HepG2 (cell line): ENCODE results near the gene SEC62. TPM values are rescaled to one million over a fixed set of nuclear protein-coding genes. Genes with fewer than 3 reads are reported as not detected.

ENCODE experiments used
- CREBL2 ChIP-seq: sonication (generic); formaldehyde crosslinking; IDR thresholded peaks from 2 replicates; pipeline ENCODE4 v1.8.1; 2023; ENCODE audit warnings: missing genetic modification reagents, mild to moderate bottlenecking, borderline replicate concordance
- ETV6 ChIP-seq: sonication (generic); formaldehyde crosslinking; conservative IDR thresholded peaks from 2 replicates; pipeline ENCODE4 v1.4.0; 2020; ENCODE audit warnings: missing genetic modification reagents
- KDM6A ChIP-seq: IDR thresholded peaks from 2 replicates; pipeline ENCODE4 v1.6.1; 2016; ENCODE audit warnings: low read depth
- NONO ChIP-seq, 2 experiments: fragments of 450-650 bp in 1 of 2; sonication (generic) in 1 of 2; formaldehyde crosslinking in 1 of 2; IDR thresholded peaks in 1 of 2; conservative IDR thresholded peaks in 1 of 2; 2 replicates each; pipeline versions ENCODE4 v1.6.1 to v1.8.0; 2017 to 2022; ENCODE audit warnings: mild to moderate bottlenecking in 1 of 2, missing genetic modification reagents in 1 of 2, moderate library complexity in 1 of 2
- PRDM4 ChIP-seq: sonication (generic); formaldehyde crosslinking; IDR thresholded peaks from 2 replicates; pipeline ENCODE4 v1.9.0; 2021; ENCODE audit warnings: missing genetic modification reagents, borderline replicate concordance
- SETDB1 ChIP-seq: sonication (generic); formaldehyde crosslinking; IDR thresholded peaks from 2 replicates; pipeline ENCODE4 v1.5.1; 2020; ENCODE audit warnings: missing genetic modification reagents, mild to moderate bottlenecking, borderline replicate concordance
- SMYD3 ChIP-seq: sonication (generic); formaldehyde crosslinking; IDR thresholded peaks from 2 replicates; pipeline ENCODE4 v1.8.1; 2023; ENCODE audit warnings: mild to moderate bottlenecking, missing genetic modification reagents
- THAP8 ChIP-seq: sonication (generic); formaldehyde crosslinking; IDR thresholded peaks from 2 replicates; pipeline ENCODE4 v1.5.1; 2020; ENCODE audit warnings: missing genetic modification reagents, mild to moderate bottlenecking, borderline replicate concordance
- YEATS4 ChIP-seq: sonication (generic); formaldehyde crosslinking; IDR thresholded peaks from 2 replicates; pipeline ENCODE4 v1.4.0; 2020; ENCODE audit warnings: missing genetic modification reagents, borderline replicate concordance
- ZBTB33 ChIP-seq: sonication (generic); formaldehyde crosslinking; IDR thresholded peaks from 2 replicates; pipeline ENCODE4 v1.4.0; 2020; ENCODE audit warnings: missing genetic modification reagents
- ZFP62 ChIP-seq: sonication (generic); formaldehyde crosslinking; IDR thresholded peaks from 2 replicates; pipeline ENCODE4 v1.4.0; 2020; ENCODE audit warnings: missing genetic modification reagents
- ZNF207 ChIP-seq: fragments of 450-650 bp; IDR thresholded peaks from 2 replicates; pipeline ENCODE4 v1.6.1; 2016; ENCODE audit warnings: antibody characterized with exemption, borderline replicate concordance
- ZNF317 ChIP-seq: sonication (generic); formaldehyde crosslinking; IDR thresholded peaks from 2 replicates; pipeline ENCODE4 v1.5.0; 2020; ENCODE audit warnings: mild to moderate bottlenecking, missing genetic modification reagents
- ZNF335 ChIP-seq: sonication (generic); formaldehyde crosslinking; IDR thresholded peaks from 2 replicates; pipeline ENCODE4 v1.4.0; 2020; ENCODE audit warnings: missing genetic modification reagents
- ZNF446 ChIP-seq: sonication (generic); formaldehyde crosslinking; IDR thresholded peaks from 2 replicates; pipeline ENCODE4 v1.5.0; 2020; ENCODE audit warnings: mild to moderate bottlenecking, missing genetic modification reagents
- ZNF576 ChIP-seq: sonication (generic); formaldehyde crosslinking; IDR thresholded peaks from 2 replicates; pipeline ENCODE4 v1.4.0; 2020; ENCODE audit warnings: mild to moderate bottlenecking, missing genetic modification reagents
- ZNF710 ChIP-seq: sonication (generic); formaldehyde crosslinking; IDR thresholded peaks from 2 replicates; pipeline ENCODE4 v1.5.0; 2020; ENCODE audit warnings: mild to moderate bottlenecking, missing genetic modification reagents, borderline replicate concordance
- ZNF713 ChIP-seq: sonication (generic); formaldehyde crosslinking; IDR thresholded peaks from 2 replicates; pipeline ENCODE4 v1.4.0; 2020; ENCODE audit warnings: mild to moderate bottlenecking, missing genetic modification reagents
- ZNF768 ChIP-seq: sonication (generic); formaldehyde crosslinking; IDR thresholded peaks from 2 replicates; pipeline ENCODE4 v1.4.0; 2020; ENCODE audit warnings: missing genetic modification reagents
- ZNF781 ChIP-seq: sonication (generic); formaldehyde crosslinking; IDR thresholded peaks from 2 replicates; pipeline ENCODE4 v1.5.1; 2020; ENCODE audit warnings: borderline replicate concordance, mild to moderate bottlenecking, missing genetic modification reagents; ENCODE audit errors: not compliant biosample characterization
- ZSCAN29 ChIP-seq: sonication (generic); formaldehyde crosslinking; conservative IDR thresholded peaks from 2 replicates; pipeline ENCODE4 v1.4.0; 2020; ENCODE audit warnings: mild to moderate bottlenecking, missing genetic modification reagents
- polyA plus RNA-seq, 8 experiments: library from polyadenylated mRNA; depleted of rRNA in 3 of 8; stranded (reverse) in 7 of 8; unstranded in 1 of 8; fragments of >200 nt; fragmentation: Illumina TruSeq in 4 of 8; extraction: Trizol in 4 of 8; gene quantifications; 2 replicates each; pipeline versions ENCODE4 v1.2.1 to v1.2.3, GENCODE V29; 2011 to 2016; ENCODE audit warnings: low read depth in 4 of 8, missing spikeins in 1 of 8, mixed read lengths in 1 of 8; ENCODE audit not compliant: insufficient read depth in 1 of 8
- total RNA-seq, 5 experiments: library from RNA; depleted of rRNA; stranded (reverse); fragments of >200 nt; fragmentation: Illumina TruSeq; extraction: Trizol; gene quantifications; 2 replicates each; pipeline ENCODE4 v1.2.3, GENCODE V29; 2016; ENCODE audit warnings: low read depth in 1 of 5

The SEC62 gene
- total and polyA plus RNA-seq, 2 of the 13 experiments (the other 11 are each of a cell fraction or from before 2014, with no cell fraction given) = 54.0 to 68.7 TPM

- TF ChIP-seq ZNF710 (CRISPR knock-in tag) = peak; percentile 33; the same call in 1 of the 2 replicates
- no peak for TF ChIP-seq ZNF335 (CRISPR knock-in tag)
- TF ChIP-seq ZNF781 (CRISPR knock-in tag) = no peak
- no peak for TF ChIP-seq SETDB1
- no peak for TF ChIP-seq ZNF207
- no peak for TF ChIP-seq ZNF576 (CRISPR knock-in tag)
- no peak for TF ChIP-seq SMYD3 (CRISPR knock-in tag)
- TF ChIP-seq ZNF713 (CRISPR knock-in tag) = no peak
- TF ChIP-seq ETV6 = no peak
- TF ChIP-seq ZNF446 (CRISPR knock-in tag) = no peak
- TF ChIP-seq CREBL2 (CRISPR knock-in tag) = no peak
- TF ChIP-seq ZNF317 (CRISPR knock-in tag) = 0 out of 2 replicates have a peak, but pooled peaks have one; percentile 39
- no peak for TF ChIP-seq THAP8 (CRISPR knock-in tag)
- TF ChIP-seq ZSCAN29 (CRISPR knock-in tag) = 0 out of 2 replicates have a peak, but pooled peaks have one; percentile 38
- TF ChIP-seq ZNF768 = no peak
- no peak for TF ChIP-seq NONO (IDR thresholded peaks at IDR 0.05)
- no peak for TF ChIP-seq NONO (CRISPR knock-in tag; conservative IDR thresholded peaks at IDR 0.05)
- TF ChIP-seq ZBTB33 = peak; percentile 97
- no peak for TF ChIP-seq KDM6A
- no peak for TF ChIP-seq YEATS4 (CRISPR knock-in tag)
- no peak for TF ChIP-seq PRDM4
- TF ChIP-seq ZFP62 (CRISPR knock-in tag) = no peak
Observed at GRCh38 chr3:170003881-170004356, 37.3 kb downstream of the SEC62 start (continued).
